H9 (cell line): ENCODE results near the gene NKAIN2. TPM values are rescaled to one million over a fixed set of nuclear protein-coding genes. Genes with fewer than 3 reads are reported as not detected.

Source experiments
- DNase-seq: peaks from one replicate; pipeline ENCODE4 v3.0.0-alpha.2; 2017
- H2AFZ ChIP-seq: one replicate; pipeline ENCODE4 v1.6.1; 2013; ENCODE audit warnings: mild to moderate bottlenecking, low read length, control low read depth, moderate library complexity
- H2AK5ac ChIP-seq: 2 replicates; pipeline ENCODE4 v1.6.1; 2013; ENCODE audit warnings: low read length, control low read depth, mixed read lengths; ENCODE audit not compliant: insufficient read length
- H2BK120ac ChIP-seq: one replicate; pipeline ENCODE4 v1.6.1; 2013; ENCODE audit warnings: low read depth, mild to moderate bottlenecking, low read length, control low read depth, inconsistent platforms; ENCODE audit not compliant: poor library complexity, severe bottlenecking
- H2BK12ac ChIP-seq: 2 replicates; pipeline ENCODE4 v1.6.1; 2013; ENCODE audit warnings: low read length, control low read depth, mixed read lengths, low read depth; ENCODE audit not compliant: insufficient read length
- H2BK15ac ChIP-seq: 2 replicates; pipeline ENCODE4 v1.6.1; 2013; ENCODE audit warnings: low read depth, low read length, control low read depth
- H2BK20ac ChIP-seq: one replicate; pipeline ENCODE4 v1.6.1; 2013; ENCODE audit warnings: low read depth, mild to moderate bottlenecking, low read length, control low read depth, inconsistent platforms; ENCODE audit not compliant: poor library complexity, severe bottlenecking
- H2BK5ac ChIP-seq: 2 replicates; pipeline ENCODE4 v1.6.1; 2013; ENCODE audit warnings: low read length, control low read depth, mixed read lengths; ENCODE audit not compliant: insufficient read length
- H3K14ac ChIP-seq: 2 replicates; pipeline ENCODE4 v1.6.1; 2013; ENCODE audit warnings: low read length, control low read depth; ENCODE audit not compliant: insufficient read depth
- H3K18ac ChIP-seq: 2 replicates; pipeline ENCODE4 v1.6.1; 2013; ENCODE audit warnings: low read depth, mild to moderate bottlenecking, mixed read lengths, low read length, control low read depth; ENCODE audit not compliant: insufficient read length
- H3K23ac ChIP-seq: 2 replicates; pipeline ENCODE4 v1.6.1; 2013; ENCODE audit warnings: low read length, control low read depth, mixed read lengths, low read depth; ENCODE audit not compliant: insufficient read length
- H3K23me2 ChIP-seq: 2 replicates; pipeline ENCODE4 v1.6.1; 2013; ENCODE audit warnings: low read depth, mild to moderate bottlenecking, mixed read lengths, low read length, control low read depth; ENCODE audit not compliant: insufficient read length, poor library complexity, severe bottlenecking
- H3K27ac ChIP-seq: 2 replicates; pipeline ENCODE4 v1.5.1; 2013; ENCODE audit warnings: low read length, control low read depth, mixed read lengths, low read depth; ENCODE audit not compliant: insufficient read length
- H3K27me3 ChIP-seq: 2 replicates; pipeline ENCODE4 v1.6.1; 2013; ENCODE audit warnings: low read length, control low read depth, inconsistent platforms; ENCODE audit not compliant: insufficient read depth
- H3K4ac ChIP-seq: 2 replicates; pipeline ENCODE4 v1.6.1; 2013; ENCODE audit warnings: low read depth, mild to moderate bottlenecking, control low read depth, inconsistent platforms, low read length, moderate library complexity
- H3K4me1 ChIP-seq: 2 replicates; pipeline ENCODE4 v1.6.1; 2013; ENCODE audit warnings: low read length, control low read depth, inconsistent platforms; ENCODE audit not compliant: insufficient read depth
- H3K4me2 ChIP-seq: 2 replicates; pipeline ENCODE4 v1.6.1; 2013; ENCODE audit warnings: low read length, control low read depth, mixed read lengths; ENCODE audit not compliant: insufficient read length, insufficient read depth
- H3K56ac ChIP-seq: 2 replicates; pipeline ENCODE4 v1.6.1; 2013; ENCODE audit warnings: low read depth, mild to moderate bottlenecking, mixed read lengths, low read length, control low read depth; ENCODE audit not compliant: insufficient read length
- H3K79me1 ChIP-seq: 2 replicates; pipeline ENCODE4 v1.6.1; 2013; ENCODE audit warnings: low read depth, mild to moderate bottlenecking, moderate library complexity, low read length, control low read depth, inconsistent platforms; ENCODE audit not compliant: insufficient read depth, poor library complexity, severe bottlenecking
- H3K79me2 ChIP-seq: 2 replicates; pipeline ENCODE4 v1.6.1; 2013; ENCODE audit warnings: low read length, control low read depth, inconsistent platforms; ENCODE audit not compliant: insufficient read depth
- H3K9ac ChIP-seq: 2 replicates; pipeline ENCODE4 v1.6.1; 2013; ENCODE audit warnings: low read length, control low read depth, mixed read lengths; ENCODE audit not compliant: insufficient read length; ENCODE audit errors: extremely low read depth
- H3K9me3 ChIP-seq: one replicate; pipeline ENCODE4 v1.6.1; 2013; ENCODE audit warnings: low read depth, low read length, inconsistent platforms; ENCODE audit not compliant: control insufficient read depth
- H3T11ph ChIP-seq: one replicate; pipeline ENCODE4 v1.6.1; 2013; ENCODE audit warnings: mild to moderate bottlenecking, low read length, control low read depth, inconsistent platforms
- H4K20me1 ChIP-seq: one replicate; pipeline ENCODE4 v1.6.1; 2013; ENCODE audit not compliant: control insufficient read depth, insufficient read length, insufficient read depth
- H4K5ac ChIP-seq: 2 replicates; pipeline ENCODE4 v1.6.1; 2013; ENCODE audit warnings: low read depth, mild to moderate bottlenecking, mixed read lengths, low read length, control low read depth; ENCODE audit not compliant: insufficient read length
- H4K8ac ChIP-seq: replicated peaks from 2 replicates; pipeline ENCODE4 v1.6.1; 2013; ENCODE audit warnings: low read length, control low read depth, mixed read lengths, low read depth; ENCODE audit not compliant: insufficient read length
- H4K91ac ChIP-seq: 2 replicates; pipeline ENCODE4 v1.6.1; 2013; ENCODE audit warnings: low read depth, mild to moderate bottlenecking, moderate library complexity, mixed read lengths, low read length, control low read depth; ENCODE audit not compliant: insufficient read length
- H3K27ac Mint-ChIP-seq, 3 experiments: 2 replicates in 2 of 3; 3 replicates in 1 of 3; pipeline ENCODE4 v1.8.0; 2020 to 2021; ENCODE audit warnings: mixed read lengths in 3 of 3, mild to moderate bottlenecking in 1 of 3, moderate library complexity in 1 of 3
- H3K27me3 Mint-ChIP-seq: 2 replicates; pipeline ENCODE4 v1.8.0; 2021; ENCODE audit warnings: low read depth, mild to moderate bottlenecking, moderate library complexity, mixed read lengths
- H3K36me3 Mint-ChIP-seq, 3 experiments: 2 replicates in 2 of 3; 3 replicates in 1 of 3; pipeline ENCODE4 v1.8.0; 2020 to 2021; ENCODE audit warnings: low read depth in 3 of 3, mixed read lengths in 3 of 3; ENCODE audit not compliant: insufficient read depth in 1 of 3
- H3K4me1 Mint-ChIP-seq, 2 experiments: 2 replicates each; pipeline ENCODE4 v1.8.0; 2020; ENCODE audit warnings: mixed read lengths in 2 of 2
- H3K4me3 Mint-ChIP-seq, 2 experiments: 2 replicates in 1 of 2; 3 replicates in 1 of 2; pipeline ENCODE4 v1.8.0; 2020 to 2021; ENCODE audit warnings: mild to moderate bottlenecking in 2 of 2, mixed read lengths in 2 of 2, moderate library complexity in 1 of 2
- H3K9me3 Mint-ChIP-seq, 2 experiments: 2 replicates in 1 of 2; 3 replicates in 1 of 2; pipeline ENCODE4 v1.8.0; 2020; ENCODE audit warnings: mild to moderate bottlenecking in 2 of 2, mixed read lengths in 2 of 2, moderate library complexity in 1 of 2
- WGBS: extraction: QIAGEN DNeasy Blood & Tissue Kit; methylation state at CpG from one replicate; pipeline ENCODE4 v1.1.7; 2013; ENCODE audit warnings: missing lambda C conversion rate, low lambda C conversion rate, mixed read lengths; ENCODE audit not compliant: insufficient read length; ENCODE audit errors: extremely low coverage; 5-methylcytosine and 5-hydroxymethylcytosine counted together
- total RNA-seq: library from RNA; stranded (reverse); gene quantifications from 2 replicates; pipeline ENCODE4 v1.2.1, GENCODE V29; 2021
- TF ChIP-seq, protein P1 (sequence below): fragments of 200-600 bp; sonication (generic); conservative IDR thresholded peaks from 3 replicates; pipeline ENCODE4 v1.8.0; 2021; ENCODE audit warnings: antibody characterized with exemption, mild to moderate bottlenecking

The NKAIN2 gene
- total RNA-seq, 1 experiment from 2014 or later = 0.17 TPM

DNA sequence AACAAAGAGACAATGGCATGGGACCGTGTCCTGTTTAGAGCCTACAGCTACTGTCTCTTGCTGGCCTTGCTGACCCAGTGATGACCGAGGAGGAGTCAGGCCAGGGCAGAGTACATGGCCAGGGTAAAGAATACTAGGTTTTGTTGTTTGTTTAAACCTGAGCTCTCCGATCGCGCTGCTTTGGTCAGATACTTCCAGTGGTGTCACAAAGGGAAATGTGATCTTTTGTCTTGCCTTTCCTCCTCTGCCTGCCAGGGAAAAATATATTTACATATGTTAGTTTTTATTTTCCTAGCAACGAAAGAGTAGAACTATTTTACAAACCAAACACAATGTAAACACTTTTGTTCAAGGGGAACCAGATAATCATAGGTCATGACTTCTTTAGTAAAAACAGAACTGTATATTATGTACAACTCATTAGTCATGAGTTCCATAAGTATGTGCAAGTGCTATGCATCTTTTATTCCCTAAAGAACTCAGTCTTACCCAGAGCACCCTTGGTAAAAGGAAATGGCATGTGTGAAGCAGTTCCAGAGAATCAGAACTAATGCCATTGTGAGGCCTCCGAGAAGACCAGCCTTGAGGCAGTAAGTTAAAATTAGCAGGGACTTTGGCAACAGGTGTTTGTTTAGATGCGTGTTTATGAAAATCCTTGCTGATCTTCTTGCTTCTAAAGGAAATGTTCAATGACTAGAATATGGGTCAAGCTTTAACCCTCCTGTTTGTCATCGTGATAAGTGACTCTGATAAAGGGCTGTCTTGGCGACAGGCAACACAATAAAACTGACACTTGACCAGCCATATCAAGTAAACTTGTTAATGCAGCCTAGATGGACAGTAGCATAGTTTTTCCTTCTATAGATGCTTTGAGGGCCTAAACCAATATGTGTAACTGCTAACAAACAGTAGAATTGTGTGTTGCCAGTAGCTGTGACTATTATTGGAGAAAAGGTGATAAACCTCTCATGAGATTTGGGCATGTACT lies 204.6 kb downstream of the NKAIN2 start:
- H2AFZ ChIP-seq = no peak overlapping the region
- H4K8ac ChIP-seq = no peak overlapping the region
- no peak overlapping the region for H4K91ac ChIP-seq
- no peak overlapping the region for H3K27ac Mint-ChIP-seq
- H3K4me2 ChIP-seq = no peak overlapping the region
- H2AK5ac ChIP-seq = no peak overlapping the region
- no peak overlapping the region for H2BK15ac ChIP-seq
- H3K9ac ChIP-seq = no peak overlapping the region
- H2BK20ac ChIP-seq = no peak overlapping the region
- no peaks in the 10 kb centered on the region for H3K4me1 ChIP-seq
- no peak overlapping the region for H3K27ac ChIP-seq
- no peak overlapping the region for H2BK12ac ChIP-seq
- H3K23ac ChIP-seq = no peak overlapping the region
- H3K4me3 Mint-ChIP-seq = no peak overlapping the region
- H2BK120ac ChIP-seq = no peak overlapping the region
- H3K23me2 ChIP-seq = no peaks in the 10 kb centered on the region
- H3K27me3 ChIP-seq = no peaks in the 10 kb centered on the region
- H3K79me1 ChIP-seq = no peaks in the 10 kb centered on the region
- TF ChIP-seq, protein P1, sequence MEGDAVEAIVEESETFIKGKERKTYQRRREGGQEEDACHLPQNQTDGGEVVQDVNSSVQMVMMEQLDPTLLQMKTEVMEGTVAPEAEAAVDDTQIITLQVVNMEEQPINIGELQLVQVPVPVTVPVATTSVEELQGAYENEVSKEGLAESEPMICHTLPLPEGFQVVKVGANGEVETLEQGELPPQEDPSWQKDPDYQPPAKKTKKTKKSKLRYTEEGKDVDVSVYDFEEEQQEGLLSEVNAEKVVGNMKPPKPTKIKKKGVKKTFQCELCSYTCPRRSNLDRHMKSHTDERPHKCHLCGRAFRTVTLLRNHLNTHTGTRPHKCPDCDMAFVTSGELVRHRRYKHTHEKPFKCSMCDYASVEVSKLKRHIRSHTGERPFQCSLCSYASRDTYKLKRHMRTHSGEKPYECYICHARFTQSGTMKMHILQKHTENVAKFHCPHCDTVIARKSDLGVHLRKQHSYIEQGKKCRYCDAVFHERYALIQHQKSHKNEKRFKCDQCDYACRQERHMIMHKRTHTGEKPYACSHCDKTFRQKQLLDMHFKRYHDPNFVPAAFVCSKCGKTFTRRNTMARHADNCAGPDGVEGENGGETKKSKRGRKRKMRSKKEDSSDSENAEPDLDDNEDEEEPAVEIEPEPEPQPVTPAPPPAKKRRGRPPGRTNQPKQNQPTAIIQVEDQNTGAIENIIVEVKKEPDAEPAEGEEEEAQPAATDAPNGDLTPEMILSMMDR = no peak
- no peaks in the 10 kb centered on the region for H3K9me3 ChIP-seq
- peaks cover 0 to 2% of the 10 kb centered on the region in 2 experiments; a peak in 1 of 4 replicates for H3K4me1 Mint-ChIP-seq
- H3K56ac ChIP-seq = no peak overlapping the region
- H4K5ac ChIP-seq = no peak overlapping the region
- H3K36me3 Mint-ChIP-seq = no peaks in the 10 kb centered on the region
- no peaks in the 10 kb centered on the region; the same call in 1 of the 2 replicates for H3K27me3 Mint-ChIP-seq
- no peak overlapping the region for H2BK5ac ChIP-seq
- H3K79me2 ChIP-seq = no peaks in the 10 kb centered on the region
- no peak overlapping the region for H3K4ac ChIP-seq
- no peak for DNase-seq
- no peak overlapping the region for H3K14ac ChIP-seq
- H3K9me3 Mint-ChIP-seq = no peaks in the 10 kb centered on the region; a peak in 1 of 5 replicates
- H3T11ph ChIP-seq = no peak overlapping the region
- no CpG with 5 or more reads among the region's 10 CpGs for WGBS
- no peak overlapping the region for H3K18ac ChIP-seq
- no peaks in the 10 kb centered on the region for H4K20me1 ChIP-seq
